Measurements from ENCODE around the gene SLC25A39.

Gene SLC25A39

GRCh38 chr17:44314031-44314430 lies 10.6 kb downstream of the SLC25A39 start:
- DNase-seq (ENCODE audit: low read depth) = no peak

GRCh38 chr17:44312396-44313104 lies 12.1 kb downstream of the SLC25A39 start:
- DNase-seq (ENCODE audit: low read depth) = no peak

- DNase-seq (ENCODE audit: low read depth) = no peak
Measured at GRCh38 chr17:44311562-44312181, 13.0 kb downstream of the SLC25A39 start.

GRCh38 chr17:44310609-44311376 lies 13.8 kb downstream of the SLC25A39 start:
- DNase-seq (ENCODE audit: low read depth) = no peak

- DNase-seq (ENCODE audit: low read depth) = no peak
Measured at GRCh38 chr17:44310188-44310587, 14.4 kb downstream of the SLC25A39 start.

GRCh38 chr17:44309472-44309871 lies 15.2 kb downstream of the SLC25A39 start:
- DNase-seq (ENCODE audit: low read depth) = no peak

- DNase-seq (ENCODE audit: low read depth) = no peak
Measured at GRCh38 chr17:44308865-44309264, 15.8 kb downstream of the SLC25A39 start.

- DNase-seq (ENCODE audit: low read depth) = peak; percentile 80
Measured at GRCh38 chr17:44308320-44308818, 16.3 kb downstream of the SLC25A39 start, which contains the start of gene RUNDC3A. RUNDC3A (plus strand) TSS chr17:44308601; CDS start chr17:44308833, 232 bp downstream.

- DNase-seq (ENCODE audit: low read depth) = peak; percentile 54
Measured at GRCh38 chr17:44307387-44308186, 17.0 kb downstream of the SLC25A39 start.

GRCh38 chr17:44304651-44305050 lies 20.0 kb downstream of the SLC25A39 start:
- DNase-seq (ENCODE audit: low read depth) = no peak

- DNase-seq (ENCODE audit: low read depth) = no peak
Measured at GRCh38 chr17:44297975-44298374, 26.6 kb downstream of the SLC25A39 start.

GRCh38 chr17:44293509-44294226 lies 31.0 kb downstream of the SLC25A39 start:
- DNase-seq (ENCODE audit: low read depth) = no peak

GRCh38 chr17:44287651-44288050 lies 37.0 kb downstream of the SLC25A39 start:
- no peak for DNase-seq (ENCODE audit: low read depth)

- no peak for DNase-seq (ENCODE audit: low read depth)
Measured at GRCh38 chr17:44284024-44284400, 40.6 kb downstream of the SLC25A39 start.

- no peak for DNase-seq (ENCODE audit: low read depth)
Measured at GRCh38 chr17:44283344-44284023, 41.1 kb downstream of the SLC25A39 start.

GRCh38 chr17:44282264-44282663 lies 42.4 kb downstream of the SLC25A39 start:
- no peak for DNase-seq (ENCODE audit: low read depth)

- DNase-seq (ENCODE audit: low read depth) = no peak
Measured at GRCh38 chr17:44281570-44281969, 43.1 kb downstream of the SLC25A39 start.

GRCh38 chr17:44280392-44280937 lies 44.2 kb downstream of the SLC25A39 start:
- no peak for DNase-seq (ENCODE audit: low read depth)

- peak; percentile 85 for DNase-seq (ENCODE audit: low read depth)
Measured at GRCh38 chr17:44279666-44280391, 44.8 kb downstream of the SLC25A39 start.

- no peak for DNase-seq (ENCODE audit: low read depth)
Measured at GRCh38 chr17:44279346-44279665, 45.3 kb downstream of the SLC25A39 start.
